GM21737 (cell line): ENCODE measurements around the gene NAT14.
A peak's percentile ranks its signal among the peaks of the same experiment; 100 is the strongest.

ENCODE experiments used
- ATAC-seq: cut with Tn5 transposase; IDR thresholded peaks from one replicate; pipeline ENCODE4 v1.9.1; 2021; ENCODE audit warnings: mild to moderate bottlenecking, moderate library complexity; ENCODE audit not compliant: unreplicated experiment

Gene NAT14

DNA sequence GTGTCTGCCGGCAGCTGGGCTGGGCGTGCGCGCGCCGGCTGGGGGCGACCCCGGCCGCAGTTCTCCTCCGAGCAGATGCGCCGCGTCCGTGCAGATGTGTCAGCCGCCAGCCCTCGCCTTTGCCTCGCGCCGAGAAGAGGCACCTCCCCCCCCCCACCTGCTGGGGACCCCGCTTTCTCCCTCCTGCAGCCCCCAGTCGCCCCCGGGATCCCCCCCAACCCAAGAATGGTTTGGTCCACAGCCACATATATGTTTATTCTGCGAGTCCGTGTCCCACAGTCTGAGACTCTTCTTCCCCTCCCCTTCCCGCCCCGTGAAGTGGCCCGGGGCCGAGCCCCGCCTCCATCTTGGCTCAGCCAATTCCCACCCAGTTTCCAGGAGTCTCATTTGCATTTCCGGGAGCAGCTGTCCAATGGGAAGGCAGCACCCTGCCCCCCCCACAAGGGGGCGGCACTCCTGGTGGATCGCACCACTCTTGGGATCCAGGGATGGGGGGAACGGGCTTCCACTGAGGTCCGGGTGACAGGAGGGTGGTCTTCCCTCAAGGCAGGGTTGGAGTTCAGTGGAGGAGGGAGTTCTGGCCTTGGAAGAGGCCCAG is 32.1 kb upstream of the NAT14 start:
- no peak for ATAC-seq

DNA sequence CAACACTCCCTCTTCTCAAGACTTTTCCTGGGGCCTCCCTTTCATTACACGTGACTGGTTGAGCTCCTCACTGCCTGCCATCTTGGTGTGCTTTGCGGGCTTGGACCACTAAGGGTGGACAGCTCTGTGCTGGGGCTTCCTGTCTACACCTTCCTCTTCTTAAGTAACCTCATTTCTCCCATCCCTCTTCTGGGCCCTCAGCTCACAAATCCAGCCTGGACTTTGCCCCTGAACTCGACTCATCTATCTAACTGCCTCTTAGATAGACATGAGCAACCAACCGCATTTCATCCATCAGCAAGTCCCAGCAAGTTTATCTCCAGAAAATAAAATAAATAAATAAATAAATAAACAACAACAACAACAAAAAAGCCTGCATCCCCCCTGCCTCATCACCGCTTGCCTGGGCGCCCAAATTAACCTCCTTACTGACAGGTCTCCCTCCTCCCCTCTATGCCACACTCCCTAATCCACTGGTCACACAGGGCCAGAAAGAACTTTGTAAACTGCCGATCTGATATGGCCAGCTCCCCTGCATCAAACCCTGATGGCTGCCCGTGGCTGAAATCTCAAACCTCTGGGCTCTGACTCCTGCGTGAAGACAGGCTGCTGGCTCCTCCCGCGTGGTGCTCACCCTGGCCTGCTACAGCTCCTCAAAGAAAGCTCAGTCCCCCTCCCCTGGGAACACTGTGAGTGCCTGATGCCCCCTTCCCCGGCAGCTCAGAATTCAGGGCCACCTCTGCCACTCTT is 31.3 kb upstream of the NAT14 start:
- ATAC-seq = no peak

- no peak for ATAC-seq
These were observed 30.2 kb upstream of the NAT14 start for GRCh38 chr19:55454787-55455243.

DNA sequence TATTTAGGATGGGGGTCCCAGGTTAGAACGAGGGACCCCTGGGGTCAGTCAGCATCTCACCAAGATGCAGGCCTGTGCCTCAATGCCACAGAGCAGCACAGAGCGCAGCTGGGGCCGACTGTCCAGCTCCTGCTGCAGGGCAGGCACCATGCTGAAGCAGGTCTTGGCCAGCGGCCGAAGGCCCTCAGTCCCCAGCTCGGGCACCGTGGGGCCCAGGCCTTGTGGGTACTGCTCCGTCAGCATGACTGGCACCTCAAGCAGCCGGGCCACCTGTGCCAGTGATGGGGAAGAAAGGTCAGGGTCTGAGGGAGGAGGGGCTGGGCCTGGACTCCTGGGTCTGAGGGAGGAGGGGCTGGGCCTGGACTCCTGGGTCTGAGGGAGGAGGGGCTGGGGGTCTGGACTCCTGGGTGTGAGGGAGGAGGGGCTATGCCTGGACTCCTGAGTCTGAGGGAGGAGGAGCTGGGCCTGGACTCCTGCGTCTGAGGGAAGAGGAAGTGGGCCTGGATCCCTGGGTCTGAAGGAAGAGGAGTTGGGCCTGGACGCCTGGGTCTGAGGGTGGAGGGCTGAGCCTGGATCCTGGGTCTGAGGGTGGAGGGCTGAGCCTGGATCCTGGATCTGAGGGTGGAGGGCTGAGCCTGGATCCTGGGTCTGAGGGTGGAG is 29.3 kb upstream of the NAT14 start:
- no peak for ATAC-seq

GRCh38 chr19:55456347-55456746 is 28.6 kb upstream of the NAT14 start:
- no peak for ATAC-seq

DNA sequence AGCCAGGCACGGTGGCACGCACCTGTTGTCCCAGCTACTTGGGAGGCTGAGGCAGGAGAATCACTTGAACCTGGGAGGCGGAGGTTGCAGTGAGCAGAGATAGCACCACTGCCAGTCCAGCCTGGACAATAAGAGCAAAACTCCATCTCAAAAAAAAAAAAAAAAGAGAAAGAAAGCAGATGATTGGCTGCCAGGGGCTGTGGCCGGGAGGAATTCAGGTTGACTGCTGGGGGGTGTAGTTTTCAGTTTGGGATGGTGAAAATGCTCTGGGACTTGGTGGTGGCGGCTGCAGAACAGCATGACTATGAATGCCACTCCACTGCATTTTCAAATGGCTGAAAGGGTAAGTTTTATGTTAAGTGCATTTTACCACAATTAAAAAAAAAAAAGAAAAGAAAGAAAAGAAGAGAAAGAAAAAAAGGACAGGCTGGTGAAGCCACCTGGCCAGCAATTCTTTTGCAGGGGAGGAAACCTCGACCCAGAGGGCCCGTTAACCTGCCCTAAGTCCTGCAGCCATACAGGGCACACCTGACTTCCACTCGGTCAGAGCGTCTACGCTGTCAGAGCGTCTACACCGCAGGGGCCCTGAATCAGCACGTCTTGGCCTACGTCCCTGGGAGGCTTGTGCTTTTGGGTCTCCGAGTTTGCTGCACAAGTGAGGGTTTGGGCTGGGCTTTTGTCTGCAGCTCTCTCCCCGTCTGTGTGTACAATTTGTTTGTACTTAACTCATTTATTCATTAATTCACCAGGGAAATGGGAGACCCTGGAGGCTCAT is 27.1 kb upstream of the NAT14 start:
- ATAC-seq = no peak

DNA sequence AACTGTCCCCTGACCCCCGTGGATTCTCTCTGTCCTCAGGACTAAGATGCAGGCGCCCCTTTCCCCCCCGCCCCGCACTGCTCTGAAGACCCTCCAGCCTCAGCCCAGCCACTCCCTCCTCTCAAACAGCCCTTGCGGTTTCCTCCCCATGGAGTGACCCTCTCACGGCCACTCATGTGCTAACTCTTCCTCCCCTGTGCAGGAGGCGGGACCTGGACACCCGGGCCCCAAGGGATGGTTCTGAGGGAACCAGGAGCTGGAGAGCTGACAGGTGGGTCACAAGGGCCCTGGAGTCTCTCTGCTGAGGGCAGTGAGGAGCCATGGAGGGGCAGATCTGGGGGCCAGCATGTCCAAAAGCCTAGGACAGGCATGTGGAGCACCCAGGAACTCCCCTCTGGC is 25.4 kb upstream of the NAT14 start:
- no peak for ATAC-seq

GRCh38 chr19:55459950-55460657 is 24.9 kb upstream of the NAT14 start:
- ATAC-seq = no peak

DNA sequence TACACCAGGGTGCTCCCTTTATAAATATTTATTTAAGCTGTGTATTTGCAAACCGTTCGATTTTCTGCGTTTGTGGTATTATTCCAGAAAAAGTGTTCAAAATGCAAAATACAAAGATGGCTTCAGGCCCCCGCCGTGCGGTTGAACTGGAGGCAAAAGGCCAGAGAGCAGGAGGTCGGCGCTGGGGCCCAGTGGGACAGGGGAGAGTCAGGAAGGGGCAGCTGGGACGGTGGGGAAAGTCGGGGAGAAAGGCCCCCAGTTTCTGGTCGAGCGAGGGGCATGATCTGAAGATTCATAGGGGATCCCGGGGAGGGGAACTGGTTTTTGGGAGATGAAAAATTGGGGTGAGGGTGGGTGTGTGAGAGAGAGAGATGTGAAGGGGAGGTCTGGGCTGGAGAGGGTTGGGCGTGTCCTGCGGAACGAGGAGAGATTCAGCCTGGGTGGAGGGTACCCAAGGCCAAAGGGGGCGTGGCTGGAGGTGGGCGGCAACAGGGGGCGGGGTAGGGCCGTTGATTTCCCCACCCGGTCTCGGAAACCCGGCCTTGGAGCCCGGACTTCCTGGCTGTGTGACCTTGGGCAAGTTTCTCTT is 24.2 kb upstream of the NAT14 start:
- ATAC-seq = no peak

GRCh38 chr19:55461259-55461973 is 23.6 kb upstream of the NAT14 start, which contains the start of gene ISOC2:
TSS of gene ISOC2 (minus strand) at chr19:55461642. CDS start at chr19:55456486, 5,156 bp downstream.
- ATAC-seq = peak; percentile 86

GRCh38 chr19:55461974-55462626 is 22.9 kb upstream of the NAT14 start:
- no peak for ATAC-seq

- no peak for ATAC-seq
These were observed 22.3 kb upstream of the NAT14 start for GRCh38 chr19:55462722-55463121.

DNA sequence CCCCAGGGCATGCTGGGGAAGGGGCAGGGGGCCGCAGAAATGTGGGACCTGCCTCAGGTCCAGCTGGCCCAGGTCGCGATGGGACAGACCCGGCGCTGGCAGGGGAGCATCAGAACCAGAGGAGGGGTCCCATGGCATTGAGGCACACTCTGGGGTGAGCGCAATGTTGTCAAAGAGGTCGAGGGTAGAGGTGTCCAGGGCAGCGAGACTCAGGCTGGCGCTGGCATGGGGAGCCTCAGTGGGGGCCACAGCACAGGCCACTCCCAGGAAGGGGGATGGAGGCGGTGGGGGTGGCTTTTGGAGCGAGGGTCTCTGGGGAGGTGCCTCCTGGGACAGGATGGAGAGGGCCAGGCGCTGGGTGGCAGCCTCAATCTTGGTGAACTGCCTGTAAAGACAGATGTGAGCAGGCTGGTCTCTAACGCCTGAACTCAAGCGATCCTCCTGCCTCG is 21.4 kb upstream of the NAT14 start:
- no peak for ATAC-seq

- ATAC-seq = no peak
These were observed 20.8 kb upstream of the NAT14 start for GRCh38 chr19:55464039-55464661.

DNA sequence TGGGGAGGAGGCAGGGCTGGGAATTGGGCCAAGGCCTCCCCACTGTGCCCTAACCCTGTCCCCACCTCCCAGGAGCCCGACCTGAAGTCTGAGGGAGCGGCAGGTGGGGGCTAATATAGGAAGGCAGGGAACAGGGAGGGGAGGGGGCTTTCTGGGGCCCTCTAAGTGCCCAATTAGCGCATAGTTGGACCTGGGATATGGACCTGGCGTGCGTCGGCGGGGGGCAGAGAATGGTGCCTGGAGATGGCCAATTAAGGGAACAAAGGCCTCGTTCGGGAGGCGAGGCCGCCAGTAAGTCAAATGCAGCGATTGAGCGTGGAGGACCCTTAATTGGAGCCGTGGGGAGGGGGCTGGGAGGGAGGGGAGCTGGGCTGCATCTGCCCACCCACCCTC is 20.3 kb upstream of the NAT14 start, which contains the start of gene C19orf85:
Gene C19orf85 (minus strand): TSS at position 90 of the 393 bp plus-strand sequence. CDS start 197 bp downstream, outside the sequence.
- no peak for ATAC-seq

GRCh38 chr19:55465460-55466240 is 19.3 kb upstream of the NAT14 start:
- no peak for ATAC-seq

GRCh38 chr19:55466241-55466614 is 18.8 kb upstream of the NAT14 start:
- ATAC-seq = no peak
